OCI-LY3 (cell line): Measurements from ENCODE around the gene R3HDM1.

Experiments used
- H2AFZ ChIP-seq: fragments of 200-600, 300-600 bp; shearing (Covaris generic); 2 replicates; pipeline ENCODE4 v1.6.0; 2014; ENCODE audit warnings: antibody characterized with exemption, low read depth, low read length
- H3K27ac ChIP-seq: fragments of 200-600, 300-600 bp; sonication (generic); 2 replicates; pipeline ENCODE4 v1.5.1; 2014; ENCODE audit warnings: mild to moderate bottlenecking, low read length, moderate library complexity, mixed read lengths
- H3K27me3 ChIP-seq: fragments of 200-600, 300-600 bp; sonication (generic); 2 replicates; pipeline ENCODE4 v1.6.1; 2014; ENCODE audit warnings: low read depth, low read length, mixed read lengths
- H3K36me3 ChIP-seq: fragments of 200-600, 300-600 bp; sonication (generic); replicated peaks from 2 replicates; pipeline ENCODE3; 2014; ENCODE audit warnings: low read depth, low read length, mixed read lengths
- H3K4me1 ChIP-seq: fragments of 300-600, 200-600 bp; sonication (generic); 2 replicates; pipeline ENCODE4 v1.6.1; 2014; ENCODE audit warnings: low read length, mixed read lengths
- H3K4me2 ChIP-seq: fragments of 200-600, 300-600 bp; sonication (generic); 2 replicates; pipeline ENCODE4 v1.6.1; 2014; ENCODE audit warnings: low read length, mixed read lengths
- H3K4me3 ChIP-seq: fragments of 300-600, 200-600 bp; sonication (generic); 2 replicates; pipeline ENCODE4 v1.5.1; 2014; ENCODE audit warnings: antibody characterized with exemption, mild to moderate bottlenecking, low read length, moderate library complexity
- H3K79me2 ChIP-seq: fragments of 300-600, 200-600 bp; shearing (Covaris generic); 2 replicates; pipeline ENCODE4 v1.6.1; 2014; ENCODE audit warnings: mild to moderate bottlenecking, low read length, mixed read lengths
- H3K9ac ChIP-seq: fragments of 300-600, 200-600 bp; shearing (Covaris generic); 2 replicates; pipeline ENCODE4 v1.6.0; 2014; ENCODE audit warnings: mild to moderate bottlenecking, low read length, moderate library complexity
- H3K9me3 ChIP-seq: fragments of 200-600, 300-600 bp; shearing (Covaris generic); 2 replicates; pipeline ENCODE4 v1.6.1; 2014; ENCODE audit warnings: low read length, mixed read lengths; ENCODE audit not compliant: insufficient read depth
- H4K20me1 ChIP-seq: fragments of 200-600, 300-600 bp; sonication (generic); 2 replicates; pipeline ENCODE4 v1.6.1; 2016; ENCODE audit warnings: low read length, mixed read lengths; ENCODE audit not compliant: insufficient read depth
- CTCF ChIP-seq: fragments of 200-600, 300-600 bp; sonication (generic); IDR thresholded peaks from 2 replicates; pipeline ENCODE4 v1.5.1; 2014; ENCODE audit warnings: antibody characterized with exemption, low read length, low read depth
- EZH2phosphoT487 ChIP-seq: fragments of 200-600 bp; shearing (Covaris generic); IDR thresholded peaks from 2 replicates; pipeline ENCODE4 v1.6.1; 2018; ENCODE audit warnings: antibody characterized with exemption, mixed run types, low read depth

R3HDM1 gene

GRCh38 chr2:135546436-135546835 lies 15.2 kb downstream of the R3HDM1 start:
- Histone ChIP-seq H3K36me3 (no peaks in the 10 kb centered on the region), H3K9me3 (no peaks in the 10 kb centered on the region), H3K27me3 (no peaks in the 10 kb centered on the region), H2AFZ (no peak overlapping the region), H3K27ac (no peak overlapping the region), H3K4me1 (no peaks in the 10 kb centered on the region), H3K4me2 (no peak overlapping the region), H3K79me2 (peaks cover 57% of the 10 kb centered on the region), H3K9ac (no peak overlapping the region), H4K20me1 (no peaks in the 10 kb centered on the region; the same call in 1 of the 2 replicates), H3K4me3 (no peak overlapping the region)
- no peak for TF ChIP-seq EZH2phosphoT487
- no peak for TF ChIP-seq CTCF

GRCh38 chr2:135547311-135547710 lies 16.0 kb downstream of the R3HDM1 start:
- no peaks in the 10 kb centered on the region for H3K27me3 ChIP-seq
- H3K79me2 ChIP-seq, result peaks cover 58% of the 10 kb centered on the region
- TF ChIP-seq CTCF (no peak), EZH2phosphoT487 (no peak)
- H3K27ac ChIP-seq, result no peak overlapping the region
- H3K9me3 ChIP-seq, result no peaks in the 10 kb centered on the region
- H3K36me3 ChIP-seq, result no peaks in the 10 kb centered on the region
- no peaks in the 10 kb centered on the region; the same call in 1 of the 2 replicates for H4K20me1 ChIP-seq
- H3K9ac ChIP-seq, result no peak overlapping the region
- H3K4me1 ChIP-seq, result no peaks in the 10 kb centered on the region
- H3K4me3 ChIP-seq, result no peak overlapping the region
- no peak overlapping the region for H3K4me2 ChIP-seq
- no peak overlapping the region for H2AFZ ChIP-seq

- Histone ChIP-seq H3K36me3 (peaks cover 7% of the 10 kb centered on the region), H3K27me3 (no peaks in the 10 kb centered on the region), H3K9me3 (no peaks in the 10 kb centered on the region), H3K79me2 (peaks cover 68% of the 10 kb centered on the region), H4K20me1 (no peaks in the 10 kb centered on the region), H3K9ac (no peak overlapping the region), H2AFZ (no peak overlapping the region), H3K4me1 (no peaks in the 10 kb centered on the region), H3K27ac (no peak overlapping the region), H3K4me3 (no peak overlapping the region), H3K4me2 (no peak overlapping the region)
- no peak for TF ChIP-seq EZH2phosphoT487
- TF ChIP-seq CTCF, result no peak
These were observed 20.1 kb downstream of the R3HDM1 start for GRCh38 chr2:135551356-135551755.

- Histone ChIP-seq H3K79me2 (peaks cover 74% of the 10 kb centered on the region), H4K20me1 (no peaks in the 10 kb centered on the region), H3K4me3 (no peak overlapping the region), H3K4me2 (no peak overlapping the region), H3K9me3 (no peaks in the 10 kb centered on the region), H3K9ac (no peak overlapping the region), H3K27ac (no peak overlapping the region), H3K27me3 (no peaks in the 10 kb centered on the region), H2AFZ (no peak overlapping the region), H3K4me1 (no peaks in the 10 kb centered on the region), H3K36me3 (peaks cover 11% of the 10 kb centered on the region)
- TF ChIP-seq CTCF (no peak), EZH2phosphoT487 (no peak)
These were observed 21.6 kb downstream of the R3HDM1 start for GRCh38 chr2:135552887-135553286.
